H9 (cell line): ENCODE measurements around the gene KCNMA1. TPM values are rescaled to one million over a fixed set of nuclear protein-coding genes. Genes with fewer than 3 reads are reported as not detected.

Experiments used
- DNase-seq: peaks from one replicate; pipeline ENCODE4 v3.0.0-alpha.2; 2017
- H2AFZ ChIP-seq: one replicate; pipeline ENCODE4 v1.6.1; 2013; ENCODE audit warnings: mild to moderate bottlenecking, low read length, control low read depth, moderate library complexity
- H2AK5ac ChIP-seq: 2 replicates; pipeline ENCODE4 v1.6.1; 2013; ENCODE audit warnings: low read length, control low read depth, mixed read lengths; ENCODE audit not compliant: insufficient read length
- H2BK120ac ChIP-seq: one replicate; pipeline ENCODE4 v1.6.1; 2013; ENCODE audit warnings: low read depth, mild to moderate bottlenecking, low read length, control low read depth, inconsistent platforms; ENCODE audit not compliant: poor library complexity, severe bottlenecking
- H2BK12ac ChIP-seq: 2 replicates; pipeline ENCODE4 v1.6.1; 2013; ENCODE audit warnings: low read length, control low read depth, mixed read lengths, low read depth; ENCODE audit not compliant: insufficient read length
- H2BK15ac ChIP-seq: 2 replicates; pipeline ENCODE4 v1.6.1; 2013; ENCODE audit warnings: low read depth, low read length, control low read depth
- H2BK20ac ChIP-seq: one replicate; pipeline ENCODE4 v1.6.1; 2013; ENCODE audit warnings: low read depth, mild to moderate bottlenecking, low read length, control low read depth, inconsistent platforms; ENCODE audit not compliant: poor library complexity, severe bottlenecking
- H2BK5ac ChIP-seq: 2 replicates; pipeline ENCODE4 v1.6.1; 2013; ENCODE audit warnings: low read length, control low read depth, mixed read lengths; ENCODE audit not compliant: insufficient read length
- H3K14ac ChIP-seq: 2 replicates; pipeline ENCODE4 v1.6.1; 2013; ENCODE audit warnings: low read length, control low read depth; ENCODE audit not compliant: insufficient read depth
- H3K18ac ChIP-seq: 2 replicates; pipeline ENCODE4 v1.6.1; 2013; ENCODE audit warnings: low read depth, mild to moderate bottlenecking, mixed read lengths, low read length, control low read depth; ENCODE audit not compliant: insufficient read length
- H3K23ac ChIP-seq: 2 replicates; pipeline ENCODE4 v1.6.1; 2013; ENCODE audit warnings: low read length, control low read depth, mixed read lengths, low read depth; ENCODE audit not compliant: insufficient read length
- H3K23me2 ChIP-seq: 2 replicates; pipeline ENCODE4 v1.6.1; 2013; ENCODE audit warnings: low read depth, mild to moderate bottlenecking, mixed read lengths, low read length, control low read depth; ENCODE audit not compliant: insufficient read length, poor library complexity, severe bottlenecking
- H3K27ac ChIP-seq: 2 replicates; pipeline ENCODE4 v1.5.1; 2013; ENCODE audit warnings: low read length, control low read depth, mixed read lengths, low read depth; ENCODE audit not compliant: insufficient read length
- H3K27me3 ChIP-seq: 2 replicates; pipeline ENCODE4 v1.6.1; 2013; ENCODE audit warnings: low read length, control low read depth, inconsistent platforms; ENCODE audit not compliant: insufficient read depth
- H3K4ac ChIP-seq: 2 replicates; pipeline ENCODE4 v1.6.1; 2013; ENCODE audit warnings: low read depth, mild to moderate bottlenecking, control low read depth, inconsistent platforms, low read length, moderate library complexity
- H3K4me1 ChIP-seq: 2 replicates; pipeline ENCODE4 v1.6.1; 2013; ENCODE audit warnings: low read length, control low read depth, inconsistent platforms; ENCODE audit not compliant: insufficient read depth
- H3K4me2 ChIP-seq: 2 replicates; pipeline ENCODE4 v1.6.1; 2013; ENCODE audit warnings: low read length, control low read depth, mixed read lengths; ENCODE audit not compliant: insufficient read length, insufficient read depth
- H3K56ac ChIP-seq: 2 replicates; pipeline ENCODE4 v1.6.1; 2013; ENCODE audit warnings: low read depth, mild to moderate bottlenecking, mixed read lengths, low read length, control low read depth; ENCODE audit not compliant: insufficient read length
- H3K79me1 ChIP-seq: 2 replicates; pipeline ENCODE4 v1.6.1; 2013; ENCODE audit warnings: low read depth, mild to moderate bottlenecking, moderate library complexity, low read length, control low read depth, inconsistent platforms; ENCODE audit not compliant: insufficient read depth, poor library complexity, severe bottlenecking
- H3K79me2 ChIP-seq: 2 replicates; pipeline ENCODE4 v1.6.1; 2013; ENCODE audit warnings: low read length, control low read depth, inconsistent platforms; ENCODE audit not compliant: insufficient read depth
- H3K9ac ChIP-seq: 2 replicates; pipeline ENCODE4 v1.6.1; 2013; ENCODE audit warnings: low read length, control low read depth, mixed read lengths; ENCODE audit not compliant: insufficient read length; ENCODE audit errors: extremely low read depth
- H3K9me3 ChIP-seq: one replicate; pipeline ENCODE4 v1.6.1; 2013; ENCODE audit warnings: low read depth, low read length, inconsistent platforms; ENCODE audit not compliant: control insufficient read depth
- H3T11ph ChIP-seq: one replicate; pipeline ENCODE4 v1.6.1; 2013; ENCODE audit warnings: mild to moderate bottlenecking, low read length, control low read depth, inconsistent platforms
- H4K20me1 ChIP-seq: one replicate; pipeline ENCODE4 v1.6.1; 2013; ENCODE audit not compliant: control insufficient read depth, insufficient read length, insufficient read depth
- H4K5ac ChIP-seq: 2 replicates; pipeline ENCODE4 v1.6.1; 2013; ENCODE audit warnings: low read depth, mild to moderate bottlenecking, mixed read lengths, low read length, control low read depth; ENCODE audit not compliant: insufficient read length
- H4K8ac ChIP-seq: replicated peaks from 2 replicates; pipeline ENCODE4 v1.6.1; 2013; ENCODE audit warnings: low read length, control low read depth, mixed read lengths, low read depth; ENCODE audit not compliant: insufficient read length
- H4K91ac ChIP-seq: 2 replicates; pipeline ENCODE4 v1.6.1; 2013; ENCODE audit warnings: low read depth, mild to moderate bottlenecking, moderate library complexity, mixed read lengths, low read length, control low read depth; ENCODE audit not compliant: insufficient read length
- H3K27ac Mint-ChIP-seq, 3 experiments: 2 replicates in 2 of 3; 3 replicates in 1 of 3; pipeline ENCODE4 v1.8.0; 2020 to 2021; ENCODE audit warnings: mixed read lengths in 3 of 3, mild to moderate bottlenecking in 1 of 3, moderate library complexity in 1 of 3
- H3K27me3 Mint-ChIP-seq: 2 replicates; pipeline ENCODE4 v1.8.0; 2021; ENCODE audit warnings: low read depth, mild to moderate bottlenecking, moderate library complexity, mixed read lengths
- H3K36me3 Mint-ChIP-seq, 3 experiments: 2 replicates in 2 of 3; 3 replicates in 1 of 3; pipeline ENCODE4 v1.8.0; 2020 to 2021; ENCODE audit warnings: low read depth in 3 of 3, mixed read lengths in 3 of 3; ENCODE audit not compliant: insufficient read depth in 1 of 3
- H3K4me1 Mint-ChIP-seq, 2 experiments: 2 replicates each; pipeline ENCODE4 v1.8.0; 2020; ENCODE audit warnings: mixed read lengths in 2 of 2
- H3K4me3 Mint-ChIP-seq, 2 experiments: 2 replicates in 1 of 2; 3 replicates in 1 of 2; pipeline ENCODE4 v1.8.0; 2020 to 2021; ENCODE audit warnings: mild to moderate bottlenecking in 2 of 2, mixed read lengths in 2 of 2, moderate library complexity in 1 of 2
- H3K9me3 Mint-ChIP-seq, 2 experiments: 2 replicates in 1 of 2; 3 replicates in 1 of 2; pipeline ENCODE4 v1.8.0; 2020; ENCODE audit warnings: mild to moderate bottlenecking in 2 of 2, mixed read lengths in 2 of 2, moderate library complexity in 1 of 2
- CTCF ChIP-seq: fragments of 200-600 bp; sonication (generic); conservative IDR thresholded peaks from 3 replicates; pipeline ENCODE4 v1.8.0; 2021; ENCODE audit warnings: antibody characterized with exemption, mild to moderate bottlenecking
- WGBS: extraction: QIAGEN DNeasy Blood & Tissue Kit; methylation state at CpG from one replicate; pipeline ENCODE4 v1.1.7; 2013; ENCODE audit warnings: missing lambda C conversion rate, low lambda C conversion rate, mixed read lengths; ENCODE audit not compliant: insufficient read length; ENCODE audit errors: extremely low coverage; 5-methylcytosine and 5-hydroxymethylcytosine counted together
- total RNA-seq: library from RNA; stranded (reverse); gene quantifications from 2 replicates; pipeline ENCODE4 v1.2.1, GENCODE V29; 2021

The KCNMA1 gene
- total RNA-seq, 1 experiment from 2014 or later, result 2.0 TPM

GRCh38 chr10:77159538-77160110, 478.0 kb downstream of the KCNMA1 start:
- no peak overlapping the region for H4K5ac ChIP-seq
- no peak overlapping the region for H2AFZ ChIP-seq
- TF ChIP-seq CTCF, result no peak
- no peak overlapping the region for H3K27ac ChIP-seq
- H3T11ph ChIP-seq, result no peak overlapping the region
- H3K4me1 Mint-ChIP-seq, result peaks cover 5 to 7% of the 10 kb centered on the region in 2 experiments; a peak in 3 of 4 replicates
- no peak overlapping the region for H4K8ac ChIP-seq
- DNase-seq, result no peak
- no peaks in the 10 kb centered on the region for H3K79me1 ChIP-seq
- H2BK15ac ChIP-seq, result no peak overlapping the region
- no CpG with 5 or more reads among the region's 2 CpGs for WGBS
- no peak overlapping the region for H2BK120ac ChIP-seq
- no peaks in the 10 kb centered on the region for H4K20me1 ChIP-seq
- H3K27me3 Mint-ChIP-seq, result peaks cover 5% of the 10 kb centered on the region; the same call in 1 of the 2 replicates
- no peaks in the 10 kb centered on the region for H3K36me3 Mint-ChIP-seq
- H3K9me3 ChIP-seq, result no peaks in the 10 kb centered on the region
- H3K4me2 ChIP-seq, result no peak overlapping the region
- H3K27me3 ChIP-seq, result no peaks in the 10 kb centered on the region
- no peaks in the 10 kb centered on the region for H3K23me2 ChIP-seq
- H3K4me3 Mint-ChIP-seq, result no peak overlapping the region
- no peak overlapping the region for H3K14ac ChIP-seq
- H2BK20ac ChIP-seq, result no peak overlapping the region
- H3K79me2 ChIP-seq, result no peaks in the 10 kb centered on the region
- H3K9me3 Mint-ChIP-seq, result no peaks in the 10 kb centered on the region
- H2AK5ac ChIP-seq, result no peak overlapping the region
- H3K23ac ChIP-seq, result no peak overlapping the region
- no peak overlapping the region for H3K56ac ChIP-seq
- no peak overlapping the region for H2BK12ac ChIP-seq
- no peak overlapping the region for H2BK5ac ChIP-seq
- no peak overlapping the region for H3K9ac ChIP-seq
- no peaks in the 10 kb centered on the region for H3K4me1 ChIP-seq
- H4K91ac ChIP-seq, result no peak overlapping the region
- no peak overlapping the region for H3K27ac Mint-ChIP-seq
- H3K18ac ChIP-seq, result no peak overlapping the region
- H3K4ac ChIP-seq, result no peak overlapping the region
